GM13977 (cell line): ENCODE results near the gene COX4I2.

ENCODE experiments used
- DNase-seq: peaks from one replicate; pipeline ENCODE4 v3.0.0; 2012; ENCODE audit warnings: low spot score
- in situ Hi-C: fragments of 300-500 bp; cut with MboI; formaldehyde crosslinking; loops from one replicate; pipeline ENCODE4 v1.12.0; 2022; ENCODE audit warnings: low sequenced_read_pairs, low pct_unique_long_range_greater_than_20kb, mixed read lengths, inconsistent platforms; ENCODE audit not compliant: unreplicated experiment
- TF ChIP-seq, protein P1 (sequence below): IDR thresholded peaks from 2 replicates; pipeline ENCODE4 v1.5.1; 2012; ENCODE audit warnings: mild to moderate bottlenecking, control low read depth; ENCODE audit not compliant: insufficient read depth; ENCODE audit errors: extremely low read depth, missing control alignments

COX4I2 gene

DNA sequence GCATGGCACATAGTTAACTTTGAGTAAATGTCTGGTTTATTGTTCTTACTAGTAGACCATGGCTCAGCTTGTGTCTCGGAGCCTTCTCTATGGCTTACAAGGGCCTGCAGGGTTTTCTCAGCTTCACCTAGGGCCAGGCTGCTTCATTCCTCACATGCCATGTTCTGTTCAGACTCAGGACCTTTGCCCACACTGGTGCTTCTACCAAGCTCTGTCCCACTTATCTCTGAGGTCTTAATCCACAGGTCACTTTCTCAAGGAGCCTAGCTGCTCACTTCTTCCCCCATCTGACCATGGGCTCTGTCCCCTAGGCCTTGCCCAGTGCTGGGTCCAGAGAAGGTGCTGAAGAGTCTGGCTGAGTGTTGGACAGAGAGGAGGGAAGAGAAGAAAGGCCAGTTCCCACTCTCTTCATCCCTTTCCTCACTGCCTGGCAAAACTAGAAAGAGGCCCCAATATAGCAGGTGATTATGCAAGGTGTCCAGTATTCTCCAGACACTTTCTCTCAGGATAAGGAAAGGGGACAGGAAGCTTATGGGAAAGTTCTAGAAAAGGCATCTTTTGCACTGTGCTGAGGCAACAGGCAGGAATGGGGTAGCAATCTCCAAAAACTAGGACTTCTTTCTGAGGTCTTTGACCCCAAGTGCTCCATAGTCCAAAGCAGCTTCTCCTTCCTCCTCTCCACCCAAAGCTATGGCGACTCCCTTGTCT lies 40.0 kb downstream of the COX4I2 start:
- in situ Hi-C loops = no loop called here
- no peak for DNase-seq
- TF ChIP-seq, protein P1, sequence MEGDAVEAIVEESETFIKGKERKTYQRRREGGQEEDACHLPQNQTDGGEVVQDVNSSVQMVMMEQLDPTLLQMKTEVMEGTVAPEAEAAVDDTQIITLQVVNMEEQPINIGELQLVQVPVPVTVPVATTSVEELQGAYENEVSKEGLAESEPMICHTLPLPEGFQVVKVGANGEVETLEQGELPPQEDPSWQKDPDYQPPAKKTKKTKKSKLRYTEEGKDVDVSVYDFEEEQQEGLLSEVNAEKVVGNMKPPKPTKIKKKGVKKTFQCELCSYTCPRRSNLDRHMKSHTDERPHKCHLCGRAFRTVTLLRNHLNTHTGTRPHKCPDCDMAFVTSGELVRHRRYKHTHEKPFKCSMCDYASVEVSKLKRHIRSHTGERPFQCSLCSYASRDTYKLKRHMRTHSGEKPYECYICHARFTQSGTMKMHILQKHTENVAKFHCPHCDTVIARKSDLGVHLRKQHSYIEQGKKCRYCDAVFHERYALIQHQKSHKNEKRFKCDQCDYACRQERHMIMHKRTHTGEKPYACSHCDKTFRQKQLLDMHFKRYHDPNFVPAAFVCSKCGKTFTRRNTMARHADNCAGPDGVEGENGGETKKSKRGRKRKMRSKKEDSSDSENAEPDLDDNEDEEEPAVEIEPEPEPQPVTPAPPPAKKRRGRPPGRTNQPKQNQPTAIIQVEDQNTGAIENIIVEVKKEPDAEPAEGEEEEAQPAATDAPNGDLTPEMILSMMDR = no peak

DNA sequence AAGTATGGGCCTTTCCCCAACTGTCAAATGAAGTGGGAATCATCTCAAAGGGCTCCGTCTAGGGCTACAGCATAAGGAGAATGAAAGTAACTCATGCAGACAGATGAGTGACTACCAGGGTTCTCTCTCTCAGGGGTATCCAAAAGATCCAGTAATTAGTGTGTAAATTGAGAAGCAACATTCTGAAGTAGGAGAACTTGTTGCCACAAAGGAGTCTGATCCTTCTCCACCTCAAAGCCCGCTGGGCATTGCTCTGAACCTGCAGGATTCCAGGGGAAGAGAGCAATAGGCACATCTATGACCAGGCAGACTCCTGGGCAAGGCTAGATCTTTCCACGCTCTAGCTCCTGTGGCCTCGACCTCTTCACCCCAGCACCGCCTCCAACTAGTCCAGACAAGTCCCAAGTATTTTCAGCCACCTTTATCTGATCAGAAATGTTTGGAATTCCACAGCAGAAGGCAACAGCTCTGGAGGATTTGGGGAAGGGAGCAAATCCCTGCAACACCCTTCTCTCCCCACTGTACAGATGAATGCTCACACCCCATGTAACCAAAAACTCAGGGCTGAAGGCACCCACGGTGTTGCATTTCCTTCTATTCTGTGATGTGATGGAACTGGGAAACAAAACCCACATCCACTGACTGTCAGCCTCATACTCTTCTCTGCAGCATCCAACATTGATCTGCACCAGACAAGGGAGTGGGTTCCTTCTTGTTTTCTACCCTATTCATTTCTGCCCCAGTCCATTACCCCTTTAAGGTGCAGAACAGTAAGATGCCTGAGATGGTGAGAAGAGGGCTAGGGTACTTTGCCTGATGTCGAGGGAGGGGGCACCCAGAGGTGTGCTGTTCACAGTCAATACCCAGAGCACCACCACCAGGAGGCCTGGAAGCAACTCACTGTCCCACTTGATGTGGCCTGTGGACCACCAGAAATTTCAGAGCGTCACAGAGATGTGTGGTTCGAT lies 41.0 kb downstream of the COX4I2 start:
- TF ChIP-seq, protein P1 = no peak
- in situ Hi-C loops = no loop called here
- DNase-seq = no peak

DNA sequence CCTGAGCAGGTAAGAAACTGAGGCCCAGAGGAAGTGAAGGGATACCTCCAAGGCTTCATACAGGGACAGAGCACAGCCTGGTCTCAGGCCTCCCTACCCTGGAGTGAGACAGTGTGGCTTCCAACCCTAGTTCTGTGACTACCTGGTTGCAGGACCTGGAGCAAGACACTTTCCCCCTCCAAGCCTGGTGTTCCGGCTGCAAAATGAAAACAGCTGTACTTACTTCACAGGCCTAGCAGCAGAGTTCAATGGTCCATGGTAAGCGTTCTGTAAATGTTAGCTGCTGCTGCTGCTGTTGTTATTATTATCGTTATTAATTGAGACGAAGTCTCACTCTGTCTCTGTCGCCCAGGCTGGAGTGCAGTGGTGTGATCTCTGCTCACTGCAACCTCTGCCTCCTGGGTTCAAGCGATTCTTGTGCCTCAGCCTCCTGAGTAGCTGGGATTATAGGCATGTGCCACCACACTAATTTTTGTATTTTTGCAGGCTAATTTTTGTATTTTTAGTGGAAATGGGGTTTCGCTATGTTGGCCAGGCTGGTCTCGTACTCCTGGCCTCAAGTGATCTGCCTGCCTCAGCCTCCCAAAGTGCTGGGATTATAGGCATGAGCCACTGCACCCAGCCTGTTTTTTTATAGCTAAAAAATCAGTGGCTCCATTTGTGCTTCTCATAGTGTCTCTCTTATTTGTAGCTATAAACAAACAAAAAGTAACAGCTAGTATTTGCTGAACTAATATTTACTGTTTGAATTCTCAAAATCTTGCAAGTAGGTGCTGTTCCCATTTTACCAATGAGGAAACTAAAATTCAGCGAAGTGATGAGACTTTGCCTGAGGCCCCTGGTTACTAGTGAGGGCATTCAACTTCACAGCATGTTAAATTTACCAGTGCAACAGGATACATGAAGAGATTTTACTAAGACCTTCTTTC lies 41.9 kb downstream of the COX4I2 start:
- no peak for DNase-seq
- TF ChIP-seq, protein P1 = no peak
- in situ Hi-C loops = no loop called here

DNA sequence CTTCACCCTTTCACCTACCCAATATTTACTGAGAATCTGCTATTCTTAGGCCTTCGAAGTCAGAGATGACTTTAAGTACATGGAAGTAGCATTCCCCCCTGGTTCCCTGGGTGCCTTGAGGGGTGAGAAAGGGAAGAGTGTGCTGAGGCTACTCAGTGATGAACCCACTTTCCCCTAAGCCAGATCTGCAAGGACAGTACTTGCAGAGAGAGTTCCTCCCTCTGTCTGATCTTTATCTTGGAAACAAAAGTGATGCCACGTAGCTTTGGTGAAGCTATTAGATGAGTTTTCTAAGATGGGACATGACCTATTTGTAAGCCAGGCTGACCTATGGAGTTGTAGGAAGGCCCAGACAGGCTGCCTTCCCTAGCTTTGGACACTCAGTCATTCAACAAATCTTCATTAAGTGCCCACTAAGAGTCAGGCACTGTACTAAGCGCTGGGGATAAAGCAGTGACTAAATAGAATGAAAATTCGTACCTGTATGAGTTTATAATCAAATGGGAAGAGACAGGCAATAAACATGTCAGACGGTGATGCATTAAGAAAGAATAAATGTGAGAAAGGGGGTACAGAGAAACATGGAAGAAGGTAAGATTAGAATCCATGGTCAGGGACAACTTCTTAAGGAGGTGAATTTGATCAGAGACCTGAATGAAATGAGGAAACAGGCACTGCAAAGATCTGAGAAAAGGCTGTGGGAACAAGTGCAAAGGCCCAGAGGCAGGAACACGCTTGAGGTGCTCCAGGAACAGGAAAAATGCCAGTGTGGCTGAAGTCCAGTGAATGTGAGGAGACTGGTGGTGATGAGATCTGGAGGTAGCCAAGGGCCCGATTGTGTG lies 42.8 kb downstream of the COX4I2 start:
- in situ Hi-C loops = no loop called here
- TF ChIP-seq, protein P1 = no peak
- no peak for DNase-seq

DNA sequence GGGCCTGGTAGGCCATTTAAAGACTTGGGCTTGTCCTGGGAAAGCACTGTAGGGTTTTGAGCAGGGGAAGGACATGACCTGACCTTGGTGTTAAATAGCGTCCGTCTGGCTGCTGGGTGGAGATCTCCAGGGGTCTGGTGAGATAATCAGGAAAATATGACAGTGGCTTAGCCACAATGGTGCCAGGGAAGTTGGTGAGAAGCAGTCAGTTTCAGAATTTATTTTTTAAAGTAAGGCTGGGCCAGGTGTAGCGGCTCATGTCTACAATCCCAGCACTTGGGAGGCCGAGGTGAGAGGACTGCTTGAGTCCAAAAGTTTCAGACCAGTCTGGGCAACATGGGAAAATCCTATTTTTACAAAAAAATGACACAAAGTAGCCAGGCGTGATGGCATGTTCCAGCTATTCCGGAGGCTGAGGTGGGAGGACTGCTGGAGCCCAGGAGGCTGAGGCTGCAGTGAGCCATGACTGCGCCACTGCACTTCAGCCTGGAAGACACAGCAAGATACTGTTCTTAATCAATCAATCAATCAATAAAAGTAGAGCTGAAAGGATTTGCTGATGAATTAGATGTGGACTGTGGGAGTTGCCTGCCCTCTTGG lies 43.5 kb downstream of the COX4I2 start:
- in situ Hi-C loops = no loop called here
- no peak for DNase-seq
- TF ChIP-seq, protein P1 = no peak
